ENCODE results near the gene CLCN6.

The CLCN6 gene

DNA sequence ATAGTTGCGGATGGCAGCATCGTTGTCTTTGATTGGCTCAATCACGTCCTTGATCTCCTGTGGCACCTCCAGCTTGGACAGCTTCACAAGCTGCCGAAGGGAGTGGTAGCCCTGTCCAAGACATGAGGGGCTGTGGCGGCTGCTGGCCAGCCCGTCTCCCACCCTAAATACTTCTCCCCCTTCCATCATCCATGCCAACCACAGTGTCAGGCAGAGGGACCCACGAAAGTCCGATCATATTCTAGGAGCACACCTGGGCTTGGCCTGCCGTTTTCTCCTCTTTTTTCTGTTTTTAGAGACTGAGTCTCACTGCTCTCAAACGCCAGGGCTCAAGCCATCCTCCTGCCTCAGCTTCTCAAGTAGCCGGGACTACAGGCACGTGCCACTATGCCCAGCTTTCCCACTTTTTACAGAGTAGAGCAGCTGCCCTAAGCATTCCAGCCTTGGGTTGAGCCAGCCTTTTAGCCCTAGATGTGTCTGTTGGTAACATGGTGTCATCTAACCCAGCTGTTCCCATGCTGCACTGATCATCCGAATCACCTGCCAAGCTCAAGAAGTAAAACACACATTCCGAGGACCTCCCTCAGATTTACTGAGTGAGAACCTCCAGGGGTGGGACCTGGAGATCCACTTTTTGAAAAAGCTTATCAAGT, 10.6 kb upstream of the CLCN6 start:
- no peak overlapping the region for H3K4me3 ChIP-seq (ENCODE audit: low read depth, low read length)
- no peak for DNase-seq (ENCODE audit: low read depth)
- TF ChIP-seq POLR2A (IDR thresholded peaks at IDR 0.05; ENCODE audit: extremely low read depth, insufficient read length) (no peak), MYC (IDR thresholded peaks at IDR 0.05; ENCODE audit: low read depth, low read length) (no peak)
- TF ChIP-seq, protein P1, sequence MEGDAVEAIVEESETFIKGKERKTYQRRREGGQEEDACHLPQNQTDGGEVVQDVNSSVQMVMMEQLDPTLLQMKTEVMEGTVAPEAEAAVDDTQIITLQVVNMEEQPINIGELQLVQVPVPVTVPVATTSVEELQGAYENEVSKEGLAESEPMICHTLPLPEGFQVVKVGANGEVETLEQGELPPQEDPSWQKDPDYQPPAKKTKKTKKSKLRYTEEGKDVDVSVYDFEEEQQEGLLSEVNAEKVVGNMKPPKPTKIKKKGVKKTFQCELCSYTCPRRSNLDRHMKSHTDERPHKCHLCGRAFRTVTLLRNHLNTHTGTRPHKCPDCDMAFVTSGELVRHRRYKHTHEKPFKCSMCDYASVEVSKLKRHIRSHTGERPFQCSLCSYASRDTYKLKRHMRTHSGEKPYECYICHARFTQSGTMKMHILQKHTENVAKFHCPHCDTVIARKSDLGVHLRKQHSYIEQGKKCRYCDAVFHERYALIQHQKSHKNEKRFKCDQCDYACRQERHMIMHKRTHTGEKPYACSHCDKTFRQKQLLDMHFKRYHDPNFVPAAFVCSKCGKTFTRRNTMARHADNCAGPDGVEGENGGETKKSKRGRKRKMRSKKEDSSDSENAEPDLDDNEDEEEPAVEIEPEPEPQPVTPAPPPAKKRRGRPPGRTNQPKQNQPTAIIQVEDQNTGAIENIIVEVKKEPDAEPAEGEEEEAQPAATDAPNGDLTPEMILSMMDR (IDR thresholded peaks at IDR 0.05; ENCODE audit: low read depth, low read length), result no peak
- TF ChIP-seq, protein P2, sequence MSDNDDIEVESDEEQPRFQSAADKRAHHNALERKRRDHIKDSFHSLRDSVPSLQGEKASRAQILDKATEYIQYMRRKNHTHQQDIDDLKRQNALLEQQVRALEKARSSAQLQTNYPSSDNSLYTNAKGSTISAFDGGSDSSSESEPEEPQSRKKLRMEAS (IDR thresholded peaks at IDR 0.05; ENCODE audit: low read depth, low read length), result no peak

DNA sequence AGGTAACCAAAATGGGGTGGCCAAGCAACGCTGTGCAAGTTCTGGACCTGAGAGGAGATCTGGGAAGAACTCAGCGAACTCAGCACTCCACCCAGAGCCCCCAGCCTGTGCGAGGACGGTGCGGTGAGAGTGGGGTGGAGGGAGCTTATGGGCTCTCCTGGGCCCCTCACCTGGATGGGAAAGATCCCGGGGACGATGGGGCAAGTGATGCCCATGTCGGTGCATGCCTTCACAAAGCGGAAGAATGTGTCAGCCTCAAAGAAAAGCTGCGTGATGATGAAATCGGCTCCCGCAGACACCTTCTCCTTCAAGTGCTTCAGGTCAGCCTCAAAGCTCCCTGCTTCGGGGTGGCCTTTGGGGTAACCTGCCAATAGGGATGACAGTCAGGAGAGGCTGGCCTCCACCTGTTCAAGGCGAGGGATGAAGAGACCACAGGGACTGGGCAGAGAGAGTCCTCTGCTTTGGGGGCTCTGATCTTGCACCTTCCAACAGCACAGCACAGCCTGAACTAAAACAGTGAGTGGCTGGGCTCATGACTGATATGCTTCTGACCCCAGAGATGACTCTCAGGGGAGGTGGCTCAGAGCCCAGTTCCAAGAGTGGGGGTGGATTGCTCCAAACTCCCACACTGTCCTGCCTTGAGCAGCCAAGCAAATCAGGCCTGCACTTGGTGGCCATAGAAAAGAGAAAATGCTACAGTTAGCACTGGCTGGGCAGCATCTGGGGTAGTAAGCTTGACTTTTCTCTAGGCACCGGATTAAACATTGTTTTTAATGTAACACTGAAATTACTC, 9.8 kb upstream of the CLCN6 start:
- no peak for DNase-seq (ENCODE audit: low read depth)
- no peak overlapping the region for H3K4me3 ChIP-seq (ENCODE audit: low read depth, low read length)
- no peak for TF ChIP-seq MYC (IDR thresholded peaks at IDR 0.05; ENCODE audit: low read depth, low read length)
- TF ChIP-seq POLR2A (IDR thresholded peaks at IDR 0.05; ENCODE audit: extremely low read depth, insufficient read length), result no peak
- TF ChIP-seq, protein P2 (IDR thresholded peaks at IDR 0.05; ENCODE audit: low read depth, low read length), result no peak
- TF ChIP-seq, protein P1 (IDR thresholded peaks at IDR 0.05; ENCODE audit: low read depth, low read length), result no peak

DNA sequence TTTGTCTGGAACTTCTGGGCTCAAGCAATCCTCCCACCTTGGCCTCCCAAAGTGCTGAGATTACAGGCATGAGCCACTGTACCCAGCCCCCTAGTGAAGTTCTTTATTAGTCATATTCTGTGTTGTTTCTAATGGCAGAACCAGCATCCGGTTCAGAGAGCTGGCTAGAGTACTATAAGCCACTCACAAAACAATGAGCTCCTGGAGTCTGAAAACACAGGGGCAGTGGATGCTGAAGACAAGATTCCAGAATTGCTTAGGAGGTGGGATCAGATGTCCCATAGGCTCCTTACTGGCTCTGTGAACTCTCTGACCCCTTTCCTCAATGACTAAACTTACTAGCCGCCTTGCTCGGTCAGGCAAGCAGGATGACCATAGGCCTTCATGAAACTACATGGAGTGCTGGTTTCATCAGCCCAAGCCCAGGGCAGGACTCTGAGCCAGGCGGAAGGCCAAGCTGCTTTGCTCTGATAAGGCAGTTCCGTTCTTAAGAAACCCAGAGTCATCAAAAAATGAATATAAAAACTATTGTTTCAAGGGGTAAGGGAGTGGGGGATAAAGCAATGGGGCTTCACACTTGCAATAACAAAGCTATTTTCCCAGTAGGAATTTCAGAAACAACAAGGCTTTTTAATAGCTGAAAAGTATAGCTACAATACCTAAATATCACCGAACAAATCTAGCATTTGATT, 8.3 kb upstream of the CLCN6 start:
- no peak for DNase-seq (ENCODE audit: low read depth)
- TF ChIP-seq, protein P2 (IDR thresholded peaks at IDR 0.05; ENCODE audit: low read depth, low read length), result no peak
- TF ChIP-seq, protein P1 (IDR thresholded peaks at IDR 0.05; ENCODE audit: low read depth, low read length), result no peak
- TF ChIP-seq MYC (IDR thresholded peaks at IDR 0.05; ENCODE audit: low read depth, low read length), result no peak
- TF ChIP-seq POLR2A (IDR thresholded peaks at IDR 0.05; ENCODE audit: extremely low read depth, insufficient read length), result no peak
- no peak overlapping the region for H3K4me3 ChIP-seq (ENCODE audit: low read depth, low read length)

DNA sequence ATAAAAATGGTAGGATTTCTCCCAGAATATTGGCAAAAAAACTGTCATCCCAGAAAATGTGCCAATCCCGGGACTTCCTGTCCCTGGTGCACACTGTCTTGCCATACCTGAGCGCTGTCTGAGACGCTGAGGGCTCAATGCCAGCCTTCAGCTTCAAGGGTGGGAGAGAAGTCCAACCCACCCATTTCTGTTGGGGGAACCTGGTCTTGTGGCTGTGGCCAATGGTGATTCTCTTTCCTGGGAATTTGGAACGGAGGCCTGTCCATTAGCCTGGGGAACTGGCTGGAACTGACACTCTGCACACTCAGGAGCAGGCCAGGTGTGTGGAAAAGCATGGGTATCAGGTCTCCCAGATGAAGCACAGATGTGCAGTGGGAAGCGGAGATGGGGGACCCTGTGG, 6.9 kb upstream of the CLCN6 start:
- no peak for TF ChIP-seq POLR2A (IDR thresholded peaks at IDR 0.05; ENCODE audit: extremely low read depth, insufficient read length)
- TF ChIP-seq, protein P1 (IDR thresholded peaks at IDR 0.05; ENCODE audit: low read depth, low read length), result no peak
- TF ChIP-seq, protein P2 (IDR thresholded peaks at IDR 0.05; ENCODE audit: low read depth, low read length), result no peak
- no peak for TF ChIP-seq MYC (IDR thresholded peaks at IDR 0.05; ENCODE audit: low read depth, low read length)
- H3K4me3 ChIP-seq (ENCODE audit: low read depth, low read length), result no peak overlapping the region
- DNase-seq (ENCODE audit: low read depth), result no peak

DNA sequence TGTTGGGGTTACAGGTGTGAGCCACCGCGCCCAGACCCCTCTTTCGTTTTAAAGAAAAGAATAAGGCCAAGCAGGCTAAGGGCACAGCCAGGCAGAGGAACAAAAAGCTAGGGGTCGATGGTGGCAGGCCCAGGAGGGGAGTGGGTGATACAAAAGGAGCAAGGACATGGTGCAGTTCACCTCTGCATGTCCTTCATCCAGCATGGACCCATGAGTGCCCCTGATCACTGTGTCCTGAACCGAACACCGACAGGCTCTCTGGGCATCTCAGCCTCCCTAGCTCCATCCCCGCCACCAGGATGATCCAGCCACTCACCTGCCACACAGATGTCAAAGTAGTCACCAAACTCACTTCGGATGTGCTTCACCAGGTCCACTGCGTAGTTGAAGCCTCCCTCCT, 6.1 kb upstream of the CLCN6 start:
- no peak for TF ChIP-seq MYC (IDR thresholded peaks at IDR 0.05; ENCODE audit: low read depth, low read length)
- no peak overlapping the region for H3K4me3 ChIP-seq (ENCODE audit: low read depth, low read length)
- no peak for DNase-seq (ENCODE audit: low read depth)

DNA sequence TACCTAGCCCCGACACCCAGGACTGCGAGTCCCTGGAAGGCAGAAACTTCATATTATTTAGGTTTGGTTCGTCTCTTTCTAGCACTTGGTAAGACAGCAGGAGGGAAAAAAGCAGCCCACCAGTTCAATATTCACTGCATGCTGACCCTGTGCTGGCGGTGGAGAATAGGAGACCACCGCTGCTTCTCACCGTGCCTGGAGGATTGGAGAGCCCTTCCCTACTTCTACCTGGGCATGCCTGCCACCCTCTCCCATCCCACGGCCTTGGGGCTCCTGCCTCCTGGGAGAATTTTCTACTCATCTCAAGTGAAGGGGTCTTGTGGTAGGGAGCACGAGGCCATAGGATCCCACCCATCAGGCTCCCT, 5.6 kb upstream of the CLCN6 start:
- TF ChIP-seq, protein P2 (IDR thresholded peaks at IDR 0.05; ENCODE audit: low read depth, low read length), result no peak
- TF ChIP-seq MYC (IDR thresholded peaks at IDR 0.05; ENCODE audit: low read depth, low read length), result no peak
- TF ChIP-seq, protein P1 (IDR thresholded peaks at IDR 0.05; ENCODE audit: low read depth, low read length), result no peak
- TF ChIP-seq POLR2A (IDR thresholded peaks at IDR 0.05; ENCODE audit: extremely low read depth, insufficient read length), result no peak
- no peak overlapping the region for H3K4me3 ChIP-seq (ENCODE audit: low read depth, low read length)
- no peak for DNase-seq (ENCODE audit: low read depth)

Data from NB4 (cell line).